Measurements from ENCODE around the gene IRF7.

The IRF7 gene

GRCh38 chr11:612201-612960 lies 3.4 kb downstream of the IRF7 start:
- peak; percentile 64 for DNase-seq (ENCODE audit: low read depth)
- H3K4me3 ChIP-seq (ENCODE audit: low read depth, low read length): no peak overlapping the region
- no peak for TF ChIP-seq POLR2A (IDR thresholded peaks at IDR 0.05; ENCODE audit: extremely low read depth, insufficient read length)
- peak; percentile 33 for TF ChIP-seq CTCF (IDR thresholded peaks at IDR 0.05; ENCODE audit: low read depth, low read length)

GRCh38 chr11:611001-611996 lies 4.5 kb downstream of the IRF7 start:
- no peak for DNase-seq (ENCODE audit: low read depth)
- TF ChIP-seq MYC (IDR thresholded peaks at IDR 0.05; ENCODE audit: low read depth, low read length) (no peak), MAX (IDR thresholded peaks at IDR 0.05; ENCODE audit: low read depth, low read length) (no peak), CTCF (IDR thresholded peaks at IDR 0.05; ENCODE audit: low read depth, low read length) (no peak), POLR2A (IDR thresholded peaks at IDR 0.05; ENCODE audit: extremely low read depth, insufficient read length) (no peak)
- H3K4me3 ChIP-seq (ENCODE audit: low read depth, low read length): no peak overlapping the region

GRCh38 chr11:610146-610801 lies 5.5 kb downstream of the IRF7 start:
- H3K4me3 ChIP-seq (ENCODE audit: low read depth, low read length): no peak overlapping the region
- TF ChIP-seq POLR2A (IDR thresholded peaks at IDR 0.05; ENCODE audit: extremely low read depth, insufficient read length) (no peak), CTCF (IDR thresholded peaks at IDR 0.05; ENCODE audit: low read depth, low read length) (no peak)
- no peak for DNase-seq (ENCODE audit: low read depth)

GRCh38 chr11:609341-609811 lies 6.4 kb downstream of the IRF7 start:
- TF ChIP-seq POLR2A (IDR thresholded peaks at IDR 0.05; ENCODE audit: extremely low read depth, insufficient read length): no peak
- TF ChIP-seq MAX (IDR thresholded peaks at IDR 0.05; ENCODE audit: low read depth, low read length): no peak
- no peak for TF ChIP-seq MYC (IDR thresholded peaks at IDR 0.05; ENCODE audit: low read depth, low read length)
- TF ChIP-seq CTCF (IDR thresholded peaks at IDR 0.05; ENCODE audit: low read depth, low read length): no peak
- H3K4me3 ChIP-seq (ENCODE audit: low read depth, low read length): no peak overlapping the region
- no peak for DNase-seq (ENCODE audit: low read depth)

GRCh38 chr11:608791-609251 lies 6.9 kb downstream of the IRF7 start:
- H3K4me3 ChIP-seq (ENCODE audit: low read depth, low read length): no peak overlapping the region
- no peak for DNase-seq (ENCODE audit: low read depth)
- TF ChIP-seq POLR2A (IDR thresholded peaks at IDR 0.05; ENCODE audit: extremely low read depth, insufficient read length) (no peak), MYC (IDR thresholded peaks at IDR 0.05; ENCODE audit: low read depth, low read length) (no peak), CTCF (IDR thresholded peaks at IDR 0.05; ENCODE audit: low read depth, low read length) (no peak), MAX (IDR thresholded peaks at IDR 0.05; ENCODE audit: low read depth, low read length) (no peak)
